ENCODE data around the gene ENO4.

DNA sequence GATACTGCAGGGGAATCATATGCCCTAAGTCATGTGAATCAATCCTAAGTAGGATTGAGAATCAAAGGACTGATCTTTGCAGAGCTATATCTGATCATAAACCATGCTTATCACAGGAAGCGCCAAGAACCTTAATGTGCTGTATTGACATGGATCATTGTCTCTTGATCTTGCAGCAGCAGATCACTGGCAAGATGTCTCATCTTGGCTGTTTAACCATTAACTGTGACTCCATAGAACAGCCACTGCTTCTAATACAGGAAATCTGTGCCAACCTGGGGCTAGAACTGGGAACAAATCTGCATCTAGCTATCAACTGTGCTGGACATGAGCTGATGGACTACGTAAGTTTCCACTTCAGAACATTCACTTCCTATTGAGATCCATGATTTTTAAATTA is 21.6 kb downstream of the ENO4 start:
- TF ChIP-seq, protein P1, sequence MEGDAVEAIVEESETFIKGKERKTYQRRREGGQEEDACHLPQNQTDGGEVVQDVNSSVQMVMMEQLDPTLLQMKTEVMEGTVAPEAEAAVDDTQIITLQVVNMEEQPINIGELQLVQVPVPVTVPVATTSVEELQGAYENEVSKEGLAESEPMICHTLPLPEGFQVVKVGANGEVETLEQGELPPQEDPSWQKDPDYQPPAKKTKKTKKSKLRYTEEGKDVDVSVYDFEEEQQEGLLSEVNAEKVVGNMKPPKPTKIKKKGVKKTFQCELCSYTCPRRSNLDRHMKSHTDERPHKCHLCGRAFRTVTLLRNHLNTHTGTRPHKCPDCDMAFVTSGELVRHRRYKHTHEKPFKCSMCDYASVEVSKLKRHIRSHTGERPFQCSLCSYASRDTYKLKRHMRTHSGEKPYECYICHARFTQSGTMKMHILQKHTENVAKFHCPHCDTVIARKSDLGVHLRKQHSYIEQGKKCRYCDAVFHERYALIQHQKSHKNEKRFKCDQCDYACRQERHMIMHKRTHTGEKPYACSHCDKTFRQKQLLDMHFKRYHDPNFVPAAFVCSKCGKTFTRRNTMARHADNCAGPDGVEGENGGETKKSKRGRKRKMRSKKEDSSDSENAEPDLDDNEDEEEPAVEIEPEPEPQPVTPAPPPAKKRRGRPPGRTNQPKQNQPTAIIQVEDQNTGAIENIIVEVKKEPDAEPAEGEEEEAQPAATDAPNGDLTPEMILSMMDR (IDR thresholded peaks at IDR 0.05), result no peak
- TF ChIP-seq POLR2A (IDR thresholded peaks at IDR 0.05) (no peak), EP300 (IDR thresholded peaks at IDR 0.05) (no peak)

Measured in gastroesophageal sphincter (tissue), 3 donors.